GM12875 (cell line): ENCODE results near the gene NSG1.
"Not testable (repeated sequence)": the region's sequence is repeated elsewhere in the genome, so short reads cannot be mapped to it uniquely, and the experiment has no call there.

ENCODE experiments used
- H3K4me3 ChIP-seq: one replicate; pipeline ENCODE4 v1.5.1; 2011; ENCODE audit warnings: low read depth, low read length, control low read depth
- TF ChIP-seq, protein P1 (sequence below): IDR thresholded peaks from 2 replicates; pipeline ENCODE4 v1.5.1; 2011; ENCODE audit warnings: low read depth, mild to moderate bottlenecking, control low read depth, inconsistent platforms, low read length, moderate library complexity, borderline replicate concordance; ENCODE audit not compliant: insufficient read depth

Gene NSG1

DNA sequence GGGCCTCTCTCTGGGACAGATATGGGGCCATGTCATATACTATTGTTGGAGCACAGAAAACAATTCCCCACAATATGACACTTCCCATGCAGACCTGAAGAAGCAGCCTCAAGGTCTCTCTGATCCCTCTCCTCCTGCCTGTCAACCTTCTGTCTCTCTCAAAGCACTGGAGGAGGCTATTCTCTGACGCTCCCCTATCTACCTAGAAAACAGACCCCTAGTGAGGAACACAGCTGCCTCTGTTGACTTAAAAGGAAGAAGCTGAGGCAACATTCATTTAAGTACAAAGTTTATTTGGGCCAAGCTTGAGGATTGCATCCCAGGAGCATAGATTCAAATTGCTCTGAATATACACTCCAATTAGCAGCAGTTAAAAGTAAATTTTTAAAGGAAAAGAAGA is 39.3 kb upstream of the NSG1 start:
- no peak overlapping the region for H3K4me3 ChIP-seq
- TF ChIP-seq, protein P1, sequence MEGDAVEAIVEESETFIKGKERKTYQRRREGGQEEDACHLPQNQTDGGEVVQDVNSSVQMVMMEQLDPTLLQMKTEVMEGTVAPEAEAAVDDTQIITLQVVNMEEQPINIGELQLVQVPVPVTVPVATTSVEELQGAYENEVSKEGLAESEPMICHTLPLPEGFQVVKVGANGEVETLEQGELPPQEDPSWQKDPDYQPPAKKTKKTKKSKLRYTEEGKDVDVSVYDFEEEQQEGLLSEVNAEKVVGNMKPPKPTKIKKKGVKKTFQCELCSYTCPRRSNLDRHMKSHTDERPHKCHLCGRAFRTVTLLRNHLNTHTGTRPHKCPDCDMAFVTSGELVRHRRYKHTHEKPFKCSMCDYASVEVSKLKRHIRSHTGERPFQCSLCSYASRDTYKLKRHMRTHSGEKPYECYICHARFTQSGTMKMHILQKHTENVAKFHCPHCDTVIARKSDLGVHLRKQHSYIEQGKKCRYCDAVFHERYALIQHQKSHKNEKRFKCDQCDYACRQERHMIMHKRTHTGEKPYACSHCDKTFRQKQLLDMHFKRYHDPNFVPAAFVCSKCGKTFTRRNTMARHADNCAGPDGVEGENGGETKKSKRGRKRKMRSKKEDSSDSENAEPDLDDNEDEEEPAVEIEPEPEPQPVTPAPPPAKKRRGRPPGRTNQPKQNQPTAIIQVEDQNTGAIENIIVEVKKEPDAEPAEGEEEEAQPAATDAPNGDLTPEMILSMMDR = no peak

- not testable (repeated sequence) for H3K4me3 ChIP-seq
Measured at GRCh38 chr4:4348585-4348984, 38.3 kb upstream of the NSG1 start.

DNA sequence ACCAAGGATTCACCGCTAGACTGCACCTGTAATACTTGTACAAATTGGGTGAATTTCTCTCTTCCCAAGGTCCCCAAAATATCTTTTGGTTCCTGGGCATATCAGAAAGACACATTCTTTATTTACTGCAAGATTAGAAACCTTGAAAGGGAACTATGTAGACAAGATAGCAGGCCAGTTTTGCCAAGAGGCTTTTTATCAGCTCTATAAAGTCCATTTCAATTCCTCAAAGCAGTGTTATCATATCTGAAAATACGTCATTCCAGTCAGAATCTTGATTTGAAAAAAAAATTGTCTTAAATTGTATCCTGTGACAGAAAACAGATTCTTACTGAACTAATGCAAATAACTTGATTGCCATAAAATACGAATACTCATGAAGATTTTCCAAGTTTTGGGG is 37.0 kb upstream of the NSG1 start:
- TF ChIP-seq, protein P1 = no peak
- no peak overlapping the region for H3K4me3 ChIP-seq

- no peak overlapping the region for H3K4me3 ChIP-seq
- TF ChIP-seq, protein P1 = no peak
Measured at GRCh38 chr4:4350909-4351308, 36.0 kb upstream of the NSG1 start.

DNA sequence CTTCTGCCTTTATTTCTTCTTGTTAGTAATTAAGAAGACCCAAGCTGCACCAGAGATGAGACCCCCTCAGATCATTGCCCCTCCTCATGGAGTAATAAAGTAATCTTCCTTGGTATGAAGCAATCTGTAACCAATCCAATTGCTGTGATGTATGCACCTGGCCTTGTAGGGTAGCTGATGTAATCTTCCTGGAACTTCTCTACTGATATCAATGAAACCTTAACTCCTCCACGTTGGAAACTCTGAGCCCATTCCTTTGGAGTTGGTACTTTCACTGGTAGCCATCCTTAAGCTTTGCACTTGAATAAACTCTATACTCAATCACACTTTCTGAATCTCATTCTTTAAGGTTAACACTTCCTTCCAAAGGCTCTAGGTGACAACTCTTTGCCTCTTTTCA is 31.6 kb upstream of the NSG1 start:
- no peak overlapping the region for H3K4me3 ChIP-seq
- TF ChIP-seq, protein P1 = no peak

GRCh38 chr4:4356106-4357041 is 30.5 kb upstream of the NSG1 start:
- H3K4me3 ChIP-seq = no peak overlapping the region
- TF ChIP-seq, protein P1 = no peak

- TF ChIP-seq, protein P1 = no peak
- H3K4me3 ChIP-seq = no peak overlapping the region
Measured at GRCh38 chr4:4358093-4358854, 28.6 kb upstream of the NSG1 start.
